NCI-H446 (cell line): ENCODE measurements around the gene PARD6B.
"Not testable (repeated sequence)": the region's sequence is repeated elsewhere in the genome, so short reads cannot be mapped to it uniquely, and the experiment has no call there.

Experiments used
- DNase-seq, 2 experiments: peaks; one replicate each; lab custom pipeline; 2025; lab: John Stamatoyannopoulos, UW

The PARD6B gene

GRCh38 chr20:50774515-50774914 is 43.1 kb downstream of the PARD6B start:
- no peak for DNase-seq

- no peak for DNase-seq
Measured at GRCh38 chr20:50776122-50776817, 44.9 kb downstream of the PARD6B start.

- DNase-seq = no peak
Measured at GRCh38 chr20:50777373-50777772, 46.0 kb downstream of the PARD6B start.

- DNase-seq = not testable (repeated sequence)
Measured at GRCh38 chr20:50778994-50779393, 47.6 kb downstream of the PARD6B start.

GRCh38 chr20:50783390-50783789 is 52.0 kb downstream of the PARD6B start:
- no peak for DNase-seq

DNA sequence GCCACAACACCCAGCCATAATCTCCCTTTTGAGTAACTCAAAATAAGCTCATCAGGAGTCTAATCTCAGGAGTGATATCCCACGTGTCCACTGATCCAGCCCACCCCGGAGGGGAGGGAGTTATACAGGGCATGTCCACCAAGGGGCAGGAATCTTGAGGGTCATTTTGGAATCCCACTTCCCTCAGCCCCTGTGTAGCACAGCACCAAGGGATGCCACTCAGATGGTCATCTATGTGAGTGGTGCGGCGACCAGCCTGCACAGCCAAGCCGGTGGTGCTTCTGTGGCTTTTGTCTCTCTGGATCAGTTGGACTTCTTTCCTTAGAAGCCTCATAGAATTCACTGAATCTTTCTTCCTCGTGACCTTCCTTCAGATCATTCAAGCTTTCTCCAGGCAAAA is 52.5 kb downstream of the PARD6B start:
- DNase-seq = no peak

DNA sequence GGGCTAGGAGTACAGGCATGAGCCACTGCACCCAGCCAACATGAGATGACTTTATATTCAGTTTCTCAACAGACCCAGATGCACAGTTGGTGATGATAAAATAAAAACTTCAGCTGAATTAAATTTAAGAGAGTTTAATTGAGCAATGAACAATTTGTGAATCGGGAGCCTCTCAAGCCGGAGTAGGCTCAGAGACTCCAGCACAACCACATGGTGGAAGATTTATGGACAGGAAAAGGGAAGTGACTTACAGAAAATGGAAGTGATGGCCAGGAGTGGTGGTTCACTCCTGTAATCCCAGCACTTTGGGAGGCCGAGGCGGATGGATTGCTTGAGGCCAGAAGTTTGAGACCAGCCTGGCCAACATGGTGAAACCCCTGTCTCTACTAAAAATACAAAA is 53.1 kb downstream of the PARD6B start:
- DNase-seq = no peak

GRCh38 chr20:50786703-50787102 is 55.3 kb downstream of the PARD6B start:
- DNase-seq = no peak

DNA sequence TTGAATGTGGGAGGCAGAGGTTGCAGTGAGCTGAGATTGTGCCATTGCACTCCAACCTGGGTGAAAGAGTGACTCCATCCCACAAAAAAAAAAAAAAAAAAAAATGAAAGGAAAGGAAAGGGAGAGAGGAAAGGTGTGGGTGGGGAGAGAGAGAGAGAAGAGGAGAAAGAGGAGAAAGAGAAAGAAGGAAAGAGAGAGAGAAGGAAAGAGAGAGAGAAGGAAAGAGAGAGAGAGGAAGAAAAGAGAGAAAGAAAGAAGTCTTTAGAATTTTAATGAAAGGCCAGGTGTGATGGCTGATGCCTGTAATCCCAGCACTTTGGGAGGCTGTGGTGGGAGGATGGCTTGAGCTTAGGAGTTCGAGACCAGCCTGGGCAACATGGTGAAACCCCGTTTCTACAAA is 55.8 kb downstream of the PARD6B start:
- no peak for DNase-seq

DNA sequence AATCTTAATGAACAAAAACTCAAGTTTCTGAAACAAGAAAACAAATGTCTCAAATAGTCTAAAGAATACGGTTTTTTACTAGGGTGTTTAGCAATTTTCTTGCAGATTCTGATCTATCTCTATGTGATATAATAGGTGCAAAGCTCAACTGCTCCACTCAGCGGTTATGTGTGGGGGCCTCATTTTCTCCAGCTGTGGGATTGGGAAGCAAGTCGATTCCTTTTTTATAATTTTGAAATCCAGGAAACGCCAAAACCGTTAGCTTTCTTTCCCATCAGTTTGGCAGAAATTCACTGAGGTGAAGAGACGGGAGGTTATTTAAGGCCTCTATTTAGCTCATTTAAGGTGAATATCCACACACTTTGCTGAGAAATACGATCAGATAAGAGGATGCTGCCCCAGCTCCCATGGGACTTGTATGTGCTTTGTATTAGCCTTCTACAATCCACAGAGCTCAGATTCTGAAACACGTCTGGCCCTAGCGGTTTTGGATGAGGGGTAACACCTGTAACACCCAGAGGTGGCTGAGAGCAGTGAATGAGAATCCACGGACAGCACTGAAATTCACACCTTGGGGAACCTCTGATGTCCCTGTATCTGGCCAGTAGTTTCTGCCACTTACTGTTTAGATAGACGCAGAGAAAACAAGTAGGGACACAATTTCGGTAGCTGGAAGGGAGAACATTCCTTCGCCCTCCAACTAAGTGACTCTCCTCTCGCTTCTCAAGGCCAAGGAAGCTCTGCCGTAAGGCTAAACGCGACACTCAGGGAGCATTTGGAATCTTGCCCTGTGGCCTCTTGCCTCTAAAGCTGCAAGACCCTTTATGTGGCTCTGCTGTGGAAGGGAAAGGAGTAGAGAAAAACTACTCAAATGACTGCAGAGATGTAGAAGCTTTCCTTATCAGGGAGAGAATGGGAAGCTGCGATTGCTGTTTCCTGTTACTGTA is 56.9 kb downstream of the PARD6B start:
- peak in 1 of 2 experiments; percentile 29 for DNase-seq

- no peak for DNase-seq
Measured at GRCh38 chr20:50789968-50790650, 58.7 kb downstream of the PARD6B start.

- peak; percentile 58 to 82 for DNase-seq
Measured at GRCh38 chr20:50790651-50791277, 59.4 kb downstream of the PARD6B start.

DNA sequence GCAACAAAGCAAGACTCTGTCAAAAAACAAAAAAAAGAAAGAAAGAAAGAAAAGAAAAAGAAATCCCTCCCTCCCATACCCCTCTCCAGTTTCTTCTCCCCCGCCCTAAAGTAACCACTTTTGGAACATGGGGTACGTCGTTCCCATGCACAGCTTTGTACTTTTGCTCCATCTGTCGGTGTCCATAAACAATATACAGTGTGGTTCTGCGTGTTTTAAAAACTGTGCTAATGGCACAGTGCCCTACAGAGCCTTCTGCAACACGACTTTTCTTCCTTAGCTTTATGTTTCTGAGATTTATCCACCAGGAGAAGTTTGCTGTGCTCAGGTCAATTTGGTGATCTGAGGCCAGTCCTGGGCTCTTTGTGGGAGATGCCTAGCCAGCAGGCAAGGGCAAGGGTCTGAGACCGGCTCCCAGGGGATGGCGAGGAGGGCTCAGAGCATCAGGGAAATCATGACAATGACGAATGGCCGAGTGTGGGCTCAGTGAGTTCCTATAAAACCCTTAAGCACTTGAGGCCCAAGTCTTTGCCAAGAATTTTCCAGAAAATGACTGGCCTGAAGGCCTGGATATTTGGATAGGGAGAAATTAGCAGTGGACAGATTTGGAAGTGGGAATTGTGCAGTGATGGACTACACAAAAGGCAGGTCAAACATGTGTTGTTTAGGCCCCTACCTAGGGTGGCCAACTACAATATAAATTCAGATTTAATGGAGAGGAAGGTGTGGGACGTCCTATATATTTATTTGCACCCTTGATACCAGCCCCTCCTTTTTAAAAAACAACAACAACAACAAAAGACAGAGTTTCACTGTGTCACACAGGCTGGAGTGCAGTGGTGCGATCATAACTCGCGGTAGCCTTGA is 61.6 kb downstream of the PARD6B start:
- DNase-seq = no peak

DNA sequence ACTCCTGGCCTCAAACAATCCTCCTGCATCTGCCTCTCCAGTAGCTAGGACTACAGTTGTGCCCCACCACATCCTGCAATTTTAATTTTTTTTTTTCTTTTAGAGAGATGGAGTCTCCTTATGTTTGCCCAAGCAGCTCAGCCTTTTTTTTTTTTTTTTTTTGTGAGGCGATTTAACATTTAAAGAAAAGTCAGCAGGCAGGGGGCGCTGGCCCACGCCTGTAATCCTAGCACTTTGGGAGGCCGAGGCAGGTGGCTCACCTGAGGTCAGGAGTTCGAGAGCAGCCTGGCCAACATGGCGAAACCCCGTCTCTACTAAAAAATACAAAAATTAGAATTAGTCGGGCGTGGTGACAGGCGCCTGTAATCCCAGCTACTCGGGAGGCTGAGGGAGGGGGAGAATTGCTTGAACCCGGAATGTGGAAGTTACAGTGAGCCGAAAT is 62.2 kb downstream of the PARD6B start:
- not testable (repeated sequence) for DNase-seq

DNA sequence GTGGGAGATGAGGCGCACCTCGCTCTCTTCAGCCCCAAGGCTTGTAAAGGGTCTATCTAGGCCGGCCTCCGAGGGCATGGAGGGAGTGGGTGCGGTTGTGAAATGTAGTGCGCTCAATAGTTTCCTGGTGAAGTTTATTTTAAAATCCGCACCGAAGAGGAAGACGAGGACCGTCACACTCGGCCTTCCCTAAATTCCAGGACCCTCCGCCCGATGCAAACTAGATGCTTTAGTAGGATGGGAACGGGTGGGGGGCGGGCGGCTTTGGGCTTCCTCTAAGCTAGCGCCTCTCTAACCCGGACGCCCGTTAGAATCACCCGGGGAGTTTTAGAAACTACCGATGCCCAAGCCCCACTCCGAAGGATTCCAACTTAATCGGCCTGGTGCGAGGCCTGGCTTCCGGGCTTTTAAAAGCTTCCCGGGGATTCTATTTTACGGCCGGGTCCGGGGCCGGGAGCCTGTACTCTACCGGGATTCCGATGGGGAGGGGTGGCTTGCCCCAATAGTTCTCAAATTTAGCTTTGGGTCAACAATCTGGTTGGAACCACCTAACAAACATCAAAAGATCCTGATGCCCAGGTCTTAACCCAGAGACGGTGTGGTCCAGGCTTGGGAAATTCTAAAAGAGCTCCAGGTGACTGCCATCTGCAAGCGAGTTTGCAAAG is 62.9 kb downstream of the PARD6B start:
- DNase-seq = no peak

DNA sequence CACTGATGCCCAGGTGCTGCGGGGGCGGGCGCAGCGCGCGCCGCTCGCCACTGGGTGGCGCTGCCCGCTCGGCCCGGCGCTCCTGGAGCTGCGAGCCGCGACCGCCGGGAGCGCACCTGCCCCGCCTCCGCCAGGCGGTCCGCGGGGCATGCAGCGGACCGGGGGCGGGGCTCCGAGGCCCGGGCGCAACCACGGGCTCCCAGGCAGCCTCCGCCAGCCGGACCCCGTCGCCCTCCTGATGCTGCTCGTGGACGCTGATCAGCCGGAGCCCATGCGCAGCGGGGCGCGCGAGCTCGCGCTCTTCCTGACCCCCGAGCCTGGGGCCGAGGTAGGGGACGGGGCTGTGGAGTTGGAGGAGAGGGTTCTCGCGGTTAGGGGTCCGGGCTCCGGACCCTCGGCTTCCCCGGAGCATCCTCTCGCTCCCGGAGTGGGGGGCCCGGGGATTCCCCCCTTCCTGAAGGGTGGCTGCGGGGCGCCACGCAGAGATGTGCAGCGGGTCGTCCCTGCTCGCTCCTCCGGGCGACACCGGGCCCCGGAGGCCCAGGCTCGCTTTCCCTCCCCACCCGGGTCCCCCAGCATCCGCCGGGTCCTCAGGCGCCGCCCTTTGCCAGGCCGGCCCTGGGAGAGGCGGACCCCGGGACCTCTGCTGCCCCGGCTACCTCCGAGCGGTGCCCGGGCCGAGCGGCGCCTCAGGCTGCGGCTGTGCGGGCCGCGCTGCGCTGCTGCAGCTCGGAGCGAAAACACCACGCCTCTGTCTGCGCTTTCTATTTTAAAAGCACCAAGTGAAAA is 63.7 kb downstream of the PARD6B start, which contains the start of gene BCAS4:
TSS of gene BCAS4 (plus strand) at position 216 of the 789 bp plus-strand sequence. CDS start at position 239, 23 bp downstream.
- peak in 1 of 2 experiments; percentile 80 for DNase-seq

DNA sequence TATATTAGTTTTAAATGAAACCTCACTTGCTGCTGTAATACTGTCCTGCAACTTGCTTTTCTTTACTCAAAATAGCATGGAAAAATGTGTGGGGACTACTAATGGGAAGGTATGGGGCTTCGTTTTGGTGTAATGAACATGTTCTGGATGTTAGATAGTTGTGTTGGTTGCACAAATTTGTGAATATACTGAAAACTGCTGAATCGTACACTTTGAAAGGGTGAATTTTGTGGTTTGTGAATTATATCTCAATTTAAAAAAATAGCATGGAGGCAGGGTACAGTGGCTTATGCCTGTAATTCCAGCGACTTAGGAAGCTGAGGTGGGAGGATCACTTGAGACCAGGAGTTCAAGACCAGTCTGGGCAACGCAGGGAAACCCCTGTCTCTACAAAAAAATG is 65.8 kb downstream of the PARD6B start:
- no peak for DNase-seq

GRCh38 chr20:50798650-50799049 is 67.3 kb downstream of the PARD6B start:
- no peak for DNase-seq

DNA sequence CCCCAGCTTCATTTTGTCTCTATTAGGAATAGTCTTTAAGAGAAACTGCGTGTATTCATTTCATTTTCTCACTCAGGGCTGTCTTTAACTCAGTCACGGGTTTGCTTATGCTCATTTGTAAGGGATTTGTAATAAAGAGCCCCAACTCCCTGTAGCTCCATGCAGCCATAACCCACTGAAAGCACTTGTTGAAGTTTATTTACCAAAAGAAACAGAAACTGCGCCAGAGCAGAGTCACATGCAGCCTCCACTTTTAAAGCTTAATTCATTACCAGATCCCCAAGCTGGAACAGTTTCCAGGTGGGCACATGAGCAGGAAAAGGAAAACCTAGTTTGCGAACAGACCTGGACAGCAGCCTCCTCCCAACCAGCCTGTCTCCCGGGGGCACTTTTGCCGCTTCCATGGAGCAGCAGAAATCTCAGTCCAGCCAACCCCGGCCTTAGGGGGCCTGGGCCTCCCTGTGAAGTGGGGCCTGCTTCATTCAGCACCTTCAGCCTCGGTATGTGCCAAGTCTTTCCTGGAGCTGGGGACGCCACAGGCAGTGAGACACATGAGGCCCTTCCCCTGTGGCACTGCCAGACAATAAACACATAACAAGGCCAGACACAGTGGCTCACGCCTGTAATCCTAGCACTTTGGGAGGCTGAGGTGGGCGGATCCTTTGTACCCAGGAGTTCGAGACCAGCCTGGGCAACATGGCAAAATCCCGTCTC is 68.0 kb downstream of the PARD6B start:
- no peak for DNase-seq
